Thymus (tissue), 11 donors: ENCODE measurements around the gene COL21A1. TPM values are rescaled to one million over a fixed set of nuclear protein-coding genes. Genes with fewer than 3 reads are reported as not detected.

Experiments
- DNase-seq, 9 donors: peaks; one replicate each; pipeline ENCODE4 v3.0.0-alpha.2; 2013; ENCODE audit warnings: low spot score in 9 of 9, low read depth in 6 of 9, missing footprints in 1 of 9
- H3K27ac ChIP-seq, 2 donors: one replicate each; pipeline ENCODE4 v1.5.1; 2013; ENCODE audit warnings: control low read depth in 1 of 2, low read depth in 1 of 2, low read length in 1 of 2, mild to moderate bottlenecking in 1 of 2, moderate library complexity in 1 of 2
- H3K27me3 ChIP-seq, 2 donors: one replicate each; pipeline ENCODE4 v1.5.1; 2013; ENCODE audit warnings: low read length in 1 of 2; ENCODE audit not compliant: control insufficient read depth in 2 of 2, insufficient read depth in 1 of 2
- H3K36me3 ChIP-seq, 2 donors: one replicate each; pipeline ENCODE4 v1.5.1; 2013; ENCODE audit warnings: low read length in 1 of 2, mild to moderate bottlenecking in 1 of 2, moderate library complexity in 1 of 2; ENCODE audit not compliant: control insufficient read depth in 2 of 2, insufficient read depth in 2 of 2
- H3K4me1 ChIP-seq, 2 donors: one replicate each; pipeline ENCODE4 v1.5.1; 2013; ENCODE audit warnings: low read length in 2 of 2; ENCODE audit not compliant: control insufficient read depth in 2 of 2, insufficient read depth in 2 of 2
- H3K4me3 ChIP-seq, 2 donors: one replicate each; pipeline ENCODE4 v1.5.1; 2013; ENCODE audit warnings: low read length in 2 of 2, control low read depth in 1 of 2, mild to moderate bottlenecking in 1 of 2
- H3K9me3 ChIP-seq, 2 donors: one replicate each; pipeline ENCODE4 v1.5.1; 2013; ENCODE audit warnings: low read length in 1 of 2, mild to moderate bottlenecking in 1 of 2; ENCODE audit not compliant: control insufficient read depth in 2 of 2, insufficient read depth in 1 of 2
- WGBS: extraction: QIAGEN DNeasy Blood & Tissue Kit; methylation state at CpG from one replicate; pipeline ENCODE4 v1.1.7; 2013; 5-methylcytosine and 5-hydroxymethylcytosine counted together
- polyA plus RNA-seq: library from polyadenylated mRNA; stranded (reverse); fragments of 200-250 nt; gene quantifications from one replicate; pipeline ENCODE4 v1.2.3, GENCODE V29; 2013
- total RNA-seq: library from RNA; stranded (reverse); fragments of 120-200 nt; gene quantifications from one replicate; pipeline ENCODE4 v1.2.4, GENCODE V29; 2013
- donor health status: healthy.

The COL21A1 gene
- total and polyA plus RNA-seq, 2 donors, result 3.5 to 5.7 TPM

DNA sequence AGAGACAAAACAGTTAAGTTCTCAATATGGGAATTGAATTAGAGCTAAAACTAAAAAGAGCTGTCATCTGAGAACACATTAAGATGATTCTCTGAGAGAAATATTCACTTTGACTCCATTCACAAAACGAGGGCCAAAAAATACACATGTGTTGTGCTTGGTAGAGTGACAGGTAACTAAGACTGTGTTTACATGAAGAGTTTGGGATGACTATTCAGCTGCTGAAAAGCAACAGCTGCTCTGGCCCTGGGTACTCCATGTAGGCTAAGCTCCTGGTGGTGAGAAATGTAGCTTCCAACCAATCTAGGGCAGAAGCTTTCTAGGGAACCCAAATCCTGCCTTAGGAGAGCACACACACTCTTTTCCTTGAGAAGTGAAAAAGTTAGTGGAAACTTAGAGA, 184.5 kb downstream of the COL21A1 start:
- no peaks in the 10 kb centered on the region for H3K27me3 ChIP-seq
- no peak for DNase-seq
- no peak overlapping the region for H3K4me3 ChIP-seq
- no peaks in the 10 kb centered on the region for H3K4me1 ChIP-seq
- H3K36me3 ChIP-seq, result no peaks in the 10 kb centered on the region
- 79% methylated on average over 1 of the region's 1 CpG for WGBS
- H3K27ac ChIP-seq, result no peak overlapping the region
- no peaks in the 10 kb centered on the region for H3K9me3 ChIP-seq

DNA sequence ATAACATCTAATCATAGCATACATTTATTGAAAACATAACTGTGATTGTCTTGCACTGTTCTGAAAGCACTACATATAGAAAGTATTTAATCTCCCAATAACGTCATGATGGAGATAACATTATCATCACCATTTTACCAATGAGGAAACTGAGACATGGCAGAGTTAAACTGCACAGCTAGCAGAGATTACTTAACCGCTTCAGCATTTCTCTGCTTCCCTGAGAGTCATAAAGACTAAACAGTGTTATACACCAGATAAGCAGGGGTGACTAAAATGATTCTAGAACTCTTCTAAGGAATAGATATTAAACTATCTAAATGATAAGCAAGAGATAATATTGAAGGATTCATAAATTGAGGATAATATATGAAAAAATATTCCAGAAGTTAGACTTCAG, 188.7 kb downstream of the COL21A1 start:
- no peak for DNase-seq
- Histone ChIP-seq H3K9me3 (no peaks in the 10 kb centered on the region), H3K36me3 (no peaks in the 10 kb centered on the region), H3K27ac (no peak overlapping the region), H3K4me1 (no peaks in the 10 kb centered on the region), H3K4me3 (no peak overlapping the region), H3K27me3 (no peaks in the 10 kb centered on the region)
- WGBS, result 92% methylated on average over 2 of the region's 2 CpGs

DNA sequence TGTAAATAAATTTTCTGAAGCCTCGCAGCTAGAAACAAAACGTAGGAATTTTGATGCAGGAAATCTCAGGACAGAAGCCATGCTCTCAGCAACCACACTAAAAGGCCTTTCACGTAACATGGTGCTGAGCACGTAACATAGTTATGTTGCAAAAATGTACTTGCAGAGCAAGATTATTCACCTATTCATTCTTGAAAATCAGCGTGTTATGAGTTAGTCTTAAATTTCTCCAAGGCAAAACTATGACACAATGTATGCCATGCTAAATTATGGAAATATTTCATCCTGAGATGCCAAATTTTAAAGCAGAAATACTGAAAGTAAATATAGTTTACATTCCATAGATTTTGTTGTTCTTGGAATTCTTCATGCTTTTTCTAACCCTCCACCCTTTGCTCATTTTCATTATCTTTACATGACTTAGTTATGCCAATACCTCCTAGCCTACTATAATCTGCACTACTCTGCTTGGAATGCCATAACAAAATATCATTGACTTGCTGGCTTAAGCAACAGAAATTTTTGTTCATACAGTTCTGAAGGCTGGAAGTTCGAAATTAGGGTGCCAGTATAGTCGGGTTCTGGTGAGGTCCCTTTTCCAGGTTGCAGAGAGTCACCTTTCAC, 192.2 kb downstream of the COL21A1 start:
- Histone ChIP-seq H3K4me3 (no peak overlapping the region), H3K9me3 (no peaks in the 10 kb centered on the region), H3K36me3 (no peaks in the 10 kb centered on the region), H3K27me3 (no peaks in the 10 kb centered on the region), H3K4me1 (no peaks in the 10 kb centered on the region), H3K27ac (no peak overlapping the region)
- no peak for DNase-seq
- WGBS, result 96% methylated on average over 7 of the region's 7 CpGs

DNA sequence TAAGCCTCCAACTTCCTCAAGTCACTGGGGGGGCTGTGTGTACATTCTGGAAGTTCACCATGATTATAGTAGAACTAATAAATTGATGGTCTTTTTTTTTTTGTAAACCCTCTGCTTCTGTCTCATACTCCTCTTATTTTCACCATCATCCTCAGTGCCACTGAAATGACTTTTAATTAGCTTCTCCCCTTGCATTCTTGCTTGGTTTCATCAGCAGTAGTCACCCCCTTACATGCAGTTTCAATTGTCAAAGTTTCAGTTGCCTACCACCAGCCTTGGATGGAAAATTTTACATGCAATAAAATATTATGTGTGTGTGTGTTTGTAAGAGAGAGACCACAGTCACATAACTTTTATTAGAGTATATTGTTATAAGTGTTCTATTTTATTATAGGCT, 196.2 kb downstream of the COL21A1 start:
- Histone ChIP-seq H3K4me3 (no peak overlapping the region), H3K4me1 (no peaks in the 10 kb centered on the region), H3K36me3 (no peaks in the 10 kb centered on the region), H3K27ac (no peak overlapping the region), H3K9me3 (no peaks in the 10 kb centered on the region), H3K27me3 (no peaks in the 10 kb centered on the region)
- DNase-seq, result no peak

DNA sequence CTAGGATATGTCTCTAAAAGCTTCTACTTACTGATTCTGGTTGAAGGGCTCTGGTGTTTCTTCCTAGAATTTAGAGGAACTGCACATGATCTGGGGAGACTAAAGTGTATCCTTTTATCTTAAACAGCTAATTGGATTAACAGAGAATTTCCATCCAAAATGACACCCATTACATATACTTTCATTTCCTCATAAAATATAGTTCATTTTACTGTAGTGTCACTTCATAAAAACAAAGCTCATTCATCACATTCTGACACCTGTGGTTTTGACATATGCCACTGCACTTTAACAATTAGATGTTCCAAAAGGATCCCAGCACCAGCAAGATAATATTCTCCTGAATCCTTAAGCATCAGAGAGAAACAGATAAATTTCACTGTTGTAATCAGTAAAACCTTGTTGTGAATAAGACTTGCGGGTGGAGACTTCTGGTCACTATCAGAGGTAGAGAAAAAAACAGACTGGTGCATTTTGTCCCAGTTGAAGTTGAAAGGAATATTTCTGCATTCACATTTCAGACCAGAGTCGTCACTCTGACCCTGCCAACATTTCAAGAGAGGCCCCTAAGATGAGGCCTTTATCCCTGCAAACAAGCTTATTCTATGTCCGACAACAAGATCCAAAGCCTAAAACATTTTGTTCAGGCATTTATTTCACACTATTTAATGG, 196.7 kb downstream of the COL21A1 start:
- no peak for DNase-seq
- Histone ChIP-seq H3K4me3 (no peak overlapping the region), H3K4me1 (no peaks in the 10 kb centered on the region), H3K27me3 (no peaks in the 10 kb centered on the region), H3K9me3 (no peaks in the 10 kb centered on the region), H3K27ac (no peak overlapping the region), H3K36me3 (no peaks in the 10 kb centered on the region)
- WGBS, result 87% methylated on average over 3 of the region's 3 CpGs

DNA sequence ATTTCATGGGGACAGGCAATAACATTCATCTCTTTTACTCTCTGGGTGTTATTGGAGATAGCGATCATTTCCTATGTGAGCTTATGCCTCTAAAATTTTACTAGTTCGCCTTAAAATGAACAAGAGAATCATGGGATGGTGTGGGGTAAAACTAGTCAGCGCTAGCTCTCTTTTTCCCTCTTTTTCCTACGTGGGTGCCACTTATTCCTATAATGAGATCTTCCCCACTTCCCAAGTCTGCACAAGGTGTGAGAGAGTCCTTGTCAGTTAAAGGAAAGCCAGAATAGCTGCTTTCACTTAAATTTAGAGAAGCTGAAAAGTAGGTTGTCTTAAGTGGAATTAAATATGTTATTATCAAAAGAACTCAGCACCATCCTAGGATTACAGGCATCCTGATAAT, 198.8 kb downstream of the COL21A1 start:
- Histone ChIP-seq H3K27ac (no peak overlapping the region), H3K4me3 (no peak overlapping the region), H3K27me3 (no peaks in the 10 kb centered on the region), H3K9me3 (no peaks in the 10 kb centered on the region), H3K4me1 (no peaks in the 10 kb centered on the region), H3K36me3 (no peaks in the 10 kb centered on the region)
- no peak for DNase-seq
- 96% methylated on average over 4 of the region's 4 CpGs for WGBS

DNA sequence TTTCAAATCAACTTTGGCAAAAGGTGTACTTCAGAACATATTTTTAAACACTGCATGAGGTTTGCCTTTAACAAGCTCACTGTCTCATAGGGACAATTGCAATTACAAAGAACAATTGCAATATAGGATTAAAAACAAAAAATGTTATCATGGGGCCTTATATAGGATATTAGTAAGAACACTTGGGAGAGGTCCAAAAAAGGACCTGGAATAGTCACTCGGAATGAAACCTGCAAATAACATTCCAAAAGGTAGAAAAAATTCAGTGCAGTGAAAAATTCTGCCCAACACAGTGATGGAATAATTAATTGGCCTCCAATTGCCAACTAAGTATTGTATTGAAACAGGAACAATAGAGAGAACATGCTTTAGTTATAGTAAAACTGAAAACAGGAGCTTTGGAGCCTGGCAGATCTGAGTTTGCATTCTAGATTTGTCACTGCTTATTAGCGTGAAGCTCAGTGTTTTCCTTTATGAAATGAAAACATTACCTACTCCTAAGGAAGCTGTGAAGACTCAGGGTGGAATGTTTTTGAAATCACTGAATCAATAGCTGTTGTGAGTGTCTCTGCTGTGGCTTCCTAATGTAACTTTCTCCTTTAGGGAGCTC, 199.3 kb downstream of the COL21A1 start:
- Histone ChIP-seq H3K4me1 (no peaks in the 10 kb centered on the region), H3K9me3 (no peaks in the 10 kb centered on the region), H3K27ac (no peak overlapping the region), H3K4me3 (no peak overlapping the region), H3K27me3 (no peaks in the 10 kb centered on the region), H3K36me3 (no peaks in the 10 kb centered on the region)
- WGBS, result 95% methylated on average over 2 of the region's 2 CpGs
- no peak for DNase-seq

DNA sequence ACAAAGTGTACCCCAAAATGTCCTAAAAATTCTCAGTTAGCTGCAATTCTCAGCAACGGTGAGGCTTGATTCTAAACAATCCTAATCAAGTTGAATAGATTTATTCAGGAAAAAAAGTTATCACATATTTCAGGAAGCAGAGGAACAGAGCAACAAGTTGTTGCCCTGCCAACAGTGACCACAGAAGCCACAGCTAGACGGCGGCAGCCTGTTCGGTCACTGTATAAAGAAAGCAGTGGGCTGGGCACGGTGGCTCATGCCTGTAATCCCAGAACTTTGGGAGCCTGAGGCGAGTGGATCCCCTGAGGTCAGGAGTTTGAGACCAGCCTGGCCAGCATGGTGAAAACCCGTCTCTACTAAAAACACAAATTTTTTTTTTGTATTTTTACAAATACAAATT, 200.8 kb downstream of the COL21A1 start:
- Histone ChIP-seq H3K9me3 (no peaks in the 10 kb centered on the region), H3K4me3 (no peak overlapping the region)
- no peak for DNase-seq

DNA sequence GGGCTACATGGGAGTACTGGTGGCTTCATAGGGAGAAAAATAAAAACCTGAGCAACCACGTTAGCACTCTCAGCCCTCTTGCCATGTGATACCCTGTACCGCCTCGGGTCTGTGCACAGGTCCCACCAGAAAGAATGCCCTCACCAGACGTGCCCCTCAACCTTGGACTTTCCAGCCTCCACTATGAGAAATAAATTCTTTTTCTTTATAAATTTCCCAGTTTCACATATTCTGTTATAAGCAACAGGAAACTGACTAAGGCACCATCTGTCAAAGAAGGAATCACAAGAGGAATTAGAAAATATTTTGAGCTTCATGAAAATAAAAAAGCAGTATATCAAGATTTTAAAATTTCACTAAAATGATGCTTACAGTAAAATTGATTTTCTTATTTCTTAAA, 203.6 kb downstream of the COL21A1 start:
- Histone ChIP-seq H3K27me3 (no peaks in the 10 kb centered on the region), H3K4me3 (no peak overlapping the region), H3K27ac (no peak overlapping the region), H3K9me3 (no peaks in the 10 kb centered on the region), H3K4me1 (no peaks in the 10 kb centered on the region), H3K36me3 (no peaks in the 10 kb centered on the region)
- DNase-seq, result no peak
- 95% methylated on average over 4 of the region's 4 CpGs for WGBS

More for the DNA sequence above, 200.8 kb downstream of the COL21A1 start:
- no peaks in the 10 kb centered on the region for H3K27me3 ChIP-seq
- H3K36me3 ChIP-seq, result no peaks in the 10 kb centered on the region
- WGBS, result 5% methylated on average over 7 of the region's 7 CpGs
- H3K4me1 ChIP-seq, result no peaks in the 10 kb centered on the region
- H3K27ac ChIP-seq, result no peak overlapping the region
